HG02884 (cell line): ENCODE measurements around the gene PEPD.
"Not testable (repeated sequence)": the region's sequence is repeated elsewhere in the genome, so short reads cannot be mapped to it uniquely, and the experiment has no call there.

Experiments used
- ATAC-seq: cut with Tn5 transposase; IDR thresholded peaks from one replicate; pipeline ENCODE4 v1.9.1; 2021; ENCODE audit warnings: mild to moderate bottlenecking, moderate library complexity; ENCODE audit not compliant: unreplicated experiment

The PEPD gene

DNA sequence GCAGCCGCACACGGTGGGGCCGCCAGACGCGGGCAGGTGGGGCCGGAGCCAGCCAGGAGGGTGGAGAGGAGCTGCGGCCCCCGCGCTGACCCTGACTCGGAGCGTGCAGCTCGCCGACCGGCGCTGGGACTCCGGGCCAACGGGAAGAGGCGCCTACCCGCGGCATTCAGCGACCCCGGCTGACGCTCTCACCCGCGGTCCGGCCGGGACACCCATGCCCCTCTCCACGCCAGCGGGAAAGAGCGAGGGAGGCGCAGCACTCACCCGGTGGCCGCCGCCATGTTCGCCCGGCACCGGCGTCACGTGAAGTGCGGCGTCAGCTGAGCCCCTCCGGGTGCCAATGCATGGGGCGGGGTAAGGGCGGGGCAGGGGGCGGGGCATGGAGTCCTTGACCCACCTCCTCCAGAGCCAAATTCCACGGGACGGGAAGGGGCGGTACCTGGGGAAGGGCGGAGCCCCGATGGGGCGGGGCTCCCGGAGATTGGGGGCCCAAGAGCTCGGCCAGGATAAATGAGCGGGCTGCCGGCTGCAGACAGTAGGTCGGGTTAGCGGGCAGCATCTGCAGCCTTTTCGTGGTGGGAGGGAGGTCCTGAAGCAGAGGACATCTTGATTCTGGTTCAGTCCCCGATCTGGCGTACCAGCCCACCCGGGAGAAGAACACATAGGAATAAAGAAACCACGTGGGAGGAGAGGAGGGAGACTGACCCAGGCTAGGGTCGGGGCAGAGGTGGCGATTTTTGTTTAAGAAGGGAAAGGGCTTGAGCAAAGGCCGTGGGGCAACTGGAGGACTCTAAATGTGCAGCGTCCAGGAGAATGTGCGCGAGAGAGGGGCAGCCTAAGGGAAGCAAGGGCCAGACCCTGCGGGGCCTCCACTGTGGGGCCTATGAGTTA, at the start of gene PEPD:
Gene PEPD, minus strand, starts transcription at position 312 of the 891 bp plus-strand sequence. Its CDS starts 31 bp downstream, at position 281.
- peak; percentile 89 for ATAC-seq

GRCh38 chr19:33569821-33570220, 48.2 kb upstream of the PEPD start:
- no peak for ATAC-seq

DNA sequence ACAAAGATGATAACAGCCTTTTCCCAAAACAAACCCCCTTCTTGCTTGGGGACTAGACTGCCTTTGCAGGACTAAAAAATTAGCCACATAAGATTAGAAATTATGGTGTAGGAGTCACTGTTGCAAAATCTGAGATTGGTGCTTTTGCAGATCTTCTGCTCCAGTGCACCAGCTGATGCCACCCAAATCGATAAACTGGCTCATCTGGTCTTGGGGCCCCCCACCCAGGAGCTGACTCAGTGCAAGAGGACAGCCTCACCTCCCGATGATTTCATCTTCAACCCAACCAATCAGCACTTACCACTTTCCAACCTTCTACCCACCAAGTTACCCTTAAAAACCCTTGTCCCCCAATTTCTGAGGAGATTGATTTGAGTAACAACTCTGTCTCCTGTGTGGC, 47.1 kb upstream of the PEPD start:
- no peak for ATAC-seq

- ATAC-seq: no peak
These were observed 43.3 kb upstream of the PEPD start for GRCh38 chr19:33564836-33565338.

GRCh38 chr19:33562636-33563035, 41.0 kb upstream of the PEPD start:
- no peak for ATAC-seq

GRCh38 chr19:33561666-33562065, 40.1 kb upstream of the PEPD start:
- ATAC-seq: not testable (repeated sequence)

DNA sequence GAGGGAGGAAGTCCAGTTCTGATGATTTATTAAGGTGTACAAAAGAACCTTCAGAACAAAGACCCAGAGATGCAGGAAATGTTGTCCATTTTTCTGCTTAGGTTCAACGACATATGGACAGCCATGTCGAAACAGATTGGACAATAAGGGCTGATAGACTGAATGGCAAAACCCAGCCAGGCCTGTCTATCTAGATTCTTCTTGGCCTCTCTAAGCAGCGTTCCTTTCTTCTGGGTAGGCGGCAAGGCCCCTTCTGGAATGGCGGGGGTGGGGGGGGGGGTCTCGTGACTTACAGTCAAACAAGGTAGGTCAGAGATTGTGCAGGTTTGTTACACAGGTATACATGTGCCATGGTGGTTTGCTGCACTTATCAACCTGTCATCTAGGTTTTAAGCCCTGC, 39.7 kb upstream of the PEPD start:
- ATAC-seq: no peak

DNA sequence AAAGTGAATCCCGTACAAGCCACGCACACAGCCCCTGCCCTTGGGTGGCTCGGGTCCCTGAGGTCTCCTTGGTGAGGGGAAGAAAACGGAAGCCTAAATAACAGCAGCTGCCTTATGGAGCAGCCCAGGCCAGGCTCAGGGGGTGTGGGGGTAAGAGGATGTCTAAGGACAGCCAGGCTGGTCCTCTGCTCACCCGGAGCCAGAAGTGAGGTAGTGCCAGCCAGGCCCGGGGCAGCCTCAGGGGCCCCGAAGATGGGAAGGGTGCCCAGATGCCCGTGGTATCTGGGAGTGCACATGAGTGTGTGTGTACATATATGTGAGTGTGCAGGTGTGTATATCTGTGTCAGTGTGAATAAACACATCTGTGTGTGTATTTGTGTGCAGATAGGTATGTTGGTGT, 38.4 kb upstream of the PEPD start:
- no peak for ATAC-seq

DNA sequence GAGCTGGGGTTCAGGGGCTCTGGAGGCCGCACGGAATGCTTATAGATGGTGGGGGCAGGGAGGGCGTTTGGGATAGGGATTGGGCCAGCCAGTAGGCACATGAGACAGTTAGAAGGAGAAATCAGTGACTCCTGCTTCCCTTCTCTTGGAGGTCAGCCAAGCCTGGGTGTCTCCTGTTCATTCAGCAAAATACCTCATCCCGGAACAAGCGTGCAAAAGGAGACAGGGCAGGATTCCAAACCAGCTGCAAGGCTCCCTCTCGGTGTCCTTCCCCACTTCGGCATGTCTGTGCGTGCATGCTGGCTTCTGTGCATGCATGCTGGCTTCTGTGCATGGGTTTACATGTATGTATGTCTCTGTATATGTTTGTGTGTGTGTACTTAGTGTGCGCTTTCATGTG, 37.3 kb upstream of the PEPD start:
- no peak for ATAC-seq

DNA sequence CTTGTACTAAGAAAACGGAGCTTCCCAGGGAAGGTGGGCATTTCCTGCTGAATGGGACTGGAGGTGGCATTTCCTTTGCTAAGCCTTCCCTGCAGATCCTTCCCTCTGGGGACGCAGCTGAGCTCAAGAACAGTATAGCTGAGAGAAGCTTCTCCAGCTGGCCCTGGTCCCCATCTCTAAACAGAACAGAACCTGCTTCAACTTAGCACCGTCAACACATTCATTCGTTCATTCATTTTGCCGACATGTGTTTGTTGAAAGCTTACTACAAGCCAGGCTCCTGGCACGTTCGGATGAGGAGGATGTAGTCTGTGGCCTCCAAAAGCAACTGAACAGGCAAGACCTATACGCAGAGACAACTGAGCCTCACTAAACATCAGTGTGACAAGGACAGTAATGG, 36.6 kb upstream of the PEPD start:
- no peak for ATAC-seq

DNA sequence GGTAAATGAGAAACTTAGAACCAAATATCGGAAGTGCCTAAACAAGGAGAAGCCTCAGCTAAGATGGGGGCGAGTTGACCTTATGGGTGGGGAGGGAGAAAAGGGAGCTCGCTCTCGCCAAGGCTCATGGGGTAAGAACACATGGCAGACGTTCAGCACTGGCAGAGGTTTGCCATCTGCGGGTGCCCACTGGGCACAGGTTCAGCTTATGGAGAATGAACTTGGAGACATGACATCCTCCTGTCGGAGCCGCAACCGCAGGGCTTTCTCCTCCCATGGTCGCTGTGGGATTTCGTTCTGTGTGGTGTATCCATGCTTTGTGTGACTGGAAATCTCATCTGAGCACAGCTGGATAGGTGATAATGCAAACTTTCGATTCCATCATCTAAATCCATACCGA, 36.1 kb upstream of the PEPD start:
- ATAC-seq: no peak

DNA sequence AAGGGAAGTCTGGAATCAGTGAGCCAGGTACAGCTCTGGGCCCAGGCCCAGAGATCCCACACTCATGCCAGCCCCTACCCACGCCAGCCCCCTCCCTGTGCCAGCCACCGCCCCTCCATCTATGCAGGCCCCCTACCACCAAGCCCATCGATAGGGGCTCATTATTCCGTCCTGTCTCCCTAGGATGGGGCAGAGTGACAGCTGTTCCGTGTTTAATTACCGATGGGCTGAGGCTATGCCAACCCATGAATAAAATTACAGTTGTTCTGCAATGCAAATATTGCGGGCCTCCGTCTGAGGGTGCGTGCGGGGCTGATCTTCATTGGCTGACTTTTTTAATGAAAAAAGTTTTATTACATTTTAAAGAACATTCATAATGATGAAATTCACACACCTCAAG, 35.6 kb upstream of the PEPD start:
- no peak for ATAC-seq

GRCh38 chr19:33556261-33556660, 34.7 kb upstream of the PEPD start:
- ATAC-seq: no peak

GRCh38 chr19:33555726-33556125, 34.1 kb upstream of the PEPD start:
- not testable (repeated sequence) for ATAC-seq

DNA sequence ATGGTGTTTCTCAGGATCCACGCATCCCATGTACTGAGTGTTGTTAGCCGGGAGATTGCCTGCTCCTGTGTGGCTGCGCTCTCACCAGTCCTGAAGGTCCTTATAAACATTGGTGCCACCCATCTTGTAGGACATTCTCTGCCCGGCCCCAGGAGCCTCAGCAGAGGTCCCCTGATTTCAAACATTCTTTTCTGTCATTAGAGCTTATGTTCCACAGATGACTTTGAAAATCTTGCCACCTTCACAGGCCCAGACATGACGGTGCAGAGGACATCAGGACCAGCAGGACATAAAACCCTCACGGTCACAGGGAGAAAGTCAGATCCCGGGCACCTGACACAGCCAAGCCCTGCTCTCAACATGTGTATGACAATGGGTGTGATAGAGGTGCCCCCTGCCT, 33.2 kb upstream of the PEPD start:
- no peak for ATAC-seq

GRCh38 chr19:33554391-33554790, 32.8 kb upstream of the PEPD start:
- ATAC-seq: no peak

- ATAC-seq: no peak
These were observed 32.1 kb upstream of the PEPD start for GRCh38 chr19:33553530-33554310.

GRCh38 chr19:33552928-33553279, 31.3 kb upstream of the PEPD start:
- no peak for ATAC-seq

DNA sequence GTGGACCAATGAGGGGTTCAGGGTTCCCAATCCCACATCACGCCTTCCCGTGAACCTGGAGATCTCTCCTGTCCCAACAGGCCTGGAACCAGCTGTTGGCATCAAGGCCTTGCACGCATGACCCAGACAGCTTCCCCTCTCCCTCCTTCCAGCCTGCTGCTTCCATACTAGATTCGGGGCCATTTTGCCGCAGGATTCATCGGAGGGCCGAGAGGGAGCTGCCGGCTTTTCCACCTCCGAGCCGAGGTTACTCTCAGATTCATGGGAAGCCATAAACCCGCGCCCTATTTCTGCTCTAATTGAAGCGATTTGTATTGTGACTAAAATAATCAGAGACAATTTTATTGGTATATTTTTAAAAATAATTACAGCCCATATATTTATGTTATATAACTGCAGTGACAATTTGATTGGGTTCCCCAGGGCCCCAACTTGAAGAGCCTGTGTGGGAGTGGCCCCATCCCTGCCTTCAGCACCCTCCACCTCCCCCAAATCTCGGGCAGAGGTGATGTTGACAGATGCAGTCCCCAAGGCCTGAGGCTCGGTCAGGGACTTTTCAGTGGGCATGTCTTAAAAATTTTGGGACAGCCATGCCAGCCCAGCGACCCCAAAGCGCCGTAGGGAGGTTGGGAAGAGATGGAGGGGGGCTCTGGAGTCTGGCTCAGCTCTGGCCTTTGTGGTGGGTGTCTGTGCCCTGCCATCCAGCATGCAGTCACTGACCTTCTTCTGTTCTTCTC, 30.8 kb upstream of the PEPD start:
- no peak for ATAC-seq

DNA sequence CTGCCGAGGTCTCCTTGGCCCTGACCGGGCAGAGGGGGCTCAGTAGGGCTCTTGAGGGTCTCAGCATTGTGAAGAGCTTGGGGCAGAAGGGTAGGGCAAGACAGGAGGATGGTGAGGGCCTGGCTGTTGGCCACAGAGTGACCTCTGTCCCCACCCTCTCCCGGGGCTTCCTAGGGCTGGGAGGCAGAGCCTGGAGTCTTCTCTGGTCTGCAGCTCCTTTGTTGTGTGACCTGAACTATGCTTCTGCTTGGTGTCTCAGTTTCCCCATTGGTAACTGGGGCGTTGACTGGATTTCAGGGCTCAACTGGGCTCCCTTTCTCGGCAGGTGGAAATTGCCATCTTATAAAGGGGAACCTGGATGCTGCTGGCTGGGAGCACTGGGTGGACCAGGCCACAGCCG, 30.1 kb upstream of the PEPD start:
- no peak for ATAC-seq

DNA sequence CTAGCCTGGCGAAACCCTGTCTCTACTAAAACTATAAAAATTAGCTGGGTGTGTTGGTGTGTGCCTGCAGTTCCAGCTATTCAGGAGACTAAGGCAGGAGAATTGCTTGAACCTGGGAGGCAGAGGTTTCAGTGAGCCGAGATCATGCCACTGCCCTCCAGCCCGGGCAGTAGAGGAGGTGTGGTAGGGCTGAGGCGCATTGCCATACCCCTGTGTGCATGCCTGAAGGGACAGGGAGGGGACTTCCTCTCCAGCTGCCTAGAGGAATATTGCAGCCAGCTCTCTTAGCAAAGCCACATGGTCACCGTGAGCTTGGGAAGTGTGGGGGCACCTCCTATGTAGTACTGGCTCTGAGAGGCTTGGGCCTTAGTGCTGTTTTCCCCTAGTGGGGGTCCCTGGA, 29.2 kb upstream of the PEPD start:
- ATAC-seq: no peak
